Endodermal cell (in vitro differentiated cells): ENCODE measurements around the gene CLDN3. TPM values are rescaled to one million over a fixed set of nuclear protein-coding genes. Genes with fewer than 3 reads are reported as not detected.
A peak's percentile ranks its signal among the peaks of the same experiment; 100 is the strongest.

Experiments
- DNase-seq: peaks from one replicate; pipeline ENCODE4 v3.0.0-alpha.2; 2017
- H3K27ac ChIP-seq: 2 replicates; pipeline ENCODE4 v1.5.1; 2013; ENCODE audit warnings: mild to moderate bottlenecking, low read depth, low read length, moderate library complexity
- H3K27me3 ChIP-seq: 2 replicates; pipeline ENCODE4 v1.6.1; 2013; ENCODE audit warnings: mild to moderate bottlenecking, low read length, moderate library complexity; ENCODE audit not compliant: insufficient read depth, control insufficient read depth, poor library complexity, severe bottlenecking
- H3K36me3 ChIP-seq: 2 replicates; pipeline ENCODE4 v1.7.0; 2013; ENCODE audit warnings: mild to moderate bottlenecking, low read length, moderate library complexity; ENCODE audit not compliant: control insufficient read depth, insufficient read depth
- H3K4me1 ChIP-seq: one replicate; pipeline ENCODE4 v1.7.0; 2013; ENCODE audit warnings: low read length; ENCODE audit not compliant: control insufficient read depth, insufficient read depth
- H3K4me3 ChIP-seq: 2 replicates; pipeline ENCODE4 v1.5.1; 2013; ENCODE audit warnings: mild to moderate bottlenecking, low read length, moderate library complexity
- H3K9ac ChIP-seq: 2 replicates; pipeline ENCODE4 v1.6.1; 2013; ENCODE audit warnings: mild to moderate bottlenecking, low read length, moderate library complexity; ENCODE audit not compliant: poor library complexity, severe bottlenecking; ENCODE audit errors: extremely low read depth
- H3K9me3 ChIP-seq: 2 replicates; pipeline ENCODE4 v1.6.1; 2013; ENCODE audit warnings: mild to moderate bottlenecking, low read length, moderate library complexity; ENCODE audit not compliant: control insufficient read depth
- H3K27ac Mint-ChIP-seq: 2 replicates; pipeline ENCODE4 v1.8.0; 2020; ENCODE audit warnings: mixed read lengths
- H3K27me3 Mint-ChIP-seq: 2 replicates; pipeline ENCODE4 v1.8.0; 2021; ENCODE audit warnings: mild to moderate bottlenecking, mixed read lengths; ENCODE audit not compliant: insufficient read depth
- H3K36me3 Mint-ChIP-seq: 2 replicates; pipeline ENCODE4 v1.8.0; 2020; ENCODE audit warnings: low read depth, mixed read lengths
- H3K4me1 Mint-ChIP-seq: 2 replicates; pipeline ENCODE4 v1.8.0; 2020; ENCODE audit warnings: mixed read lengths
- H3K4me3 Mint-ChIP-seq: 2 replicates; pipeline ENCODE4 v1.8.0; 2020; ENCODE audit warnings: mild to moderate bottlenecking, moderate library complexity, mixed read lengths
- H3K9me3 Mint-ChIP-seq: 2 replicates; pipeline ENCODE4 v1.8.0; 2020; ENCODE audit warnings: mild to moderate bottlenecking, mixed read lengths
- WGBS, 2 experiments: methylation state at CpG; one replicate each; pipeline versions ENCODE4 v1.1.5 to v1.1.7; 2013; ENCODE audit warnings: missing lambda C conversion rate in 2 of 2, mixed read lengths in 1 of 2; ENCODE audit not compliant: insufficient coverage in 1 of 2, insufficient read length in 1 of 2; 5-methylcytosine and 5-hydroxymethylcytosine counted together
- total RNA-seq, 2 donors: library from RNA; stranded (reverse); fragmentation: NEBNext Ultra II Directional in 1 of 2; extraction: Animal tissue kit (Norgen Biotek cat#: 25700) in 1 of 2; gene quantifications; 2 replicates in 1 of 2; 3 replicates in 1 of 2; pipeline ENCODE4 v1.2.1, GENCODE V29; 2021
- TF ChIP-seq, protein P1 (sequence below): fragments of 200-600 bp; sonication (generic); conservative IDR thresholded peaks from 2 replicates; pipeline ENCODE4 v1.5.0; 2021; ENCODE audit warnings: antibody characterized with exemption, mild to moderate bottlenecking

Gene CLDN3
- total RNA-seq, 2 donors from 2014 or later = 20.7 to 47.0 TPM

DNA sequence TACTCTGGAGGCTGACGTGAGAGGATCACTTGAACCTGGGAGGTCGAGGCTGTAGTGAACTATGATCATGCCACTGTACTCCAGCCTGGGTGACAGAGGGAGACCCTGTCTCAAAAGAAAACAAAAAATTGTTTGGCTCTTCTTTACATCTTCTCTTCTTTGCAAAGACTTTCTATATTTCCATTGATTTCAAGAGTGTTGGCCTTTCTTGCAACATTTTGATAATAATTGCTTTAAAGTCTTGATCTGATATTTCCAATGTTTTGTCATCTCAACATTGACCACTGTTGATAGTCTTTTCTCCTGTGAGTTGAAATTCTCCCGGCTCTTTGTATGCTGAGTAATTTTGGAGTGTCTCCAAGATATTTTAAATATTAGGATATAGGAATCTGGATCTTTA, 42.9 kb upstream of the CLDN3 start:
- no peak for DNase-seq
- Mint-ChIP-seq H3K9me3 (no peaks in the 10 kb centered on the region), H3K36me3 (no peaks in the 10 kb centered on the region), H3K4me3 (no peak overlapping the region), H3K4me1 (no peaks in the 10 kb centered on the region), H3K27me3 (peaks cover 2% of the 10 kb centered on the region), H3K27ac (no peak overlapping the region)
- whole genome bisulfite sequencing, 2 experiments = 83 to 92% methylated on average over 2 to 3 of the region's 3 CpGs
- no peak overlapping the region for H3K9ac ChIP-seq
- no peak overlapping the region for H3K4me3 ChIP-seq
- H3K4me1 ChIP-seq = no peaks in the 10 kb centered on the region
- no peaks in the 10 kb centered on the region for H3K9me3 ChIP-seq
- H3K36me3 ChIP-seq = no peaks in the 10 kb centered on the region
- H3K27me3 ChIP-seq = no peaks in the 10 kb centered on the region
- H3K27ac ChIP-seq = no peak overlapping the region
- TF ChIP-seq, protein P1, sequence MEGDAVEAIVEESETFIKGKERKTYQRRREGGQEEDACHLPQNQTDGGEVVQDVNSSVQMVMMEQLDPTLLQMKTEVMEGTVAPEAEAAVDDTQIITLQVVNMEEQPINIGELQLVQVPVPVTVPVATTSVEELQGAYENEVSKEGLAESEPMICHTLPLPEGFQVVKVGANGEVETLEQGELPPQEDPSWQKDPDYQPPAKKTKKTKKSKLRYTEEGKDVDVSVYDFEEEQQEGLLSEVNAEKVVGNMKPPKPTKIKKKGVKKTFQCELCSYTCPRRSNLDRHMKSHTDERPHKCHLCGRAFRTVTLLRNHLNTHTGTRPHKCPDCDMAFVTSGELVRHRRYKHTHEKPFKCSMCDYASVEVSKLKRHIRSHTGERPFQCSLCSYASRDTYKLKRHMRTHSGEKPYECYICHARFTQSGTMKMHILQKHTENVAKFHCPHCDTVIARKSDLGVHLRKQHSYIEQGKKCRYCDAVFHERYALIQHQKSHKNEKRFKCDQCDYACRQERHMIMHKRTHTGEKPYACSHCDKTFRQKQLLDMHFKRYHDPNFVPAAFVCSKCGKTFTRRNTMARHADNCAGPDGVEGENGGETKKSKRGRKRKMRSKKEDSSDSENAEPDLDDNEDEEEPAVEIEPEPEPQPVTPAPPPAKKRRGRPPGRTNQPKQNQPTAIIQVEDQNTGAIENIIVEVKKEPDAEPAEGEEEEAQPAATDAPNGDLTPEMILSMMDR = no peak

DNA sequence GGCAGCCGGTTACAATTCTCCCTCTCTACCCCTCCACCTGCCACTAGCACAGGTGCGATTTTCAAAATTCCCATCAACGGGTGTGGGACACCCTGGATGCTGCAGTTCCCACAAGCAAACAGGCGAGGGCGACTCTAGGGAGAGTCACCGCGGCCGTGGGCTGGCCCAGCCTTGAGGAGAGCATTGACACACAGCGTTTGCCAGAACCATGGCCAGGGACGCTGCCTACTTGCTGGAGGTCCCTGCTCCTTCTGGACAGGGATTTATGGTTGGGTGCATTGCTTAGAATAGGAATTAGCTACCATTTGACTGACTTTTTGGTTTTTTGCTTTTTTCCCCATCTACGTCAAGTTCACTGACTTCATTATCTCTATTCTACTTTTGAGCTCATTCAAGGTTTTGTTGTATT, 41.7 kb upstream of the CLDN3 start:
- no peak overlapping the region for H3K4me3 Mint-ChIP-seq

DNA sequence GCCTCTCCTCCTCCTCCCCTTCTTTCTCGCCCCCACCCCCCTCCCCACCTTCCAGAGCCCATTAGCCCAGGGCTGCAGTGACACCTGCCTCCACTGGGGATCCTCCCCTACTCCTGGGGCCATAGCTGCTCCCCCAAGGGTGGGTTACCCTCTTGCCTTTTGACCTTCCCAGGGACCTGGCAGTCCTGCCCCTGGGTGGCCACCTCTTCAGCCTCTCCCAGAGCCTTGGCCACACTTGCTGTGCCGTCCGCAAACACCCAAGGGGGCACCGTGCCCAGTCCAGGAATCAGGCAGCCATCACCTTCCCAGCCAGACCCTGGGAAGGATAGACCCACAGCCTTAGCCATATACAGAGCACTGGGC, 40.9 kb upstream of the CLDN3 start:
- Histone ChIP-seq H3K36me3 (no peaks in the 10 kb centered on the region), H3K9ac (no peak overlapping the region), H3K4me3 (no peak overlapping the region), H3K9me3 (no peaks in the 10 kb centered on the region), H3K27me3 (no peaks in the 10 kb centered on the region), H3K4me1 (no peaks in the 10 kb centered on the region), H3K27ac (no peak overlapping the region)
- peak; percentile 70 for DNase-seq
- TF ChIP-seq, protein P1 = peak; percentile 52
- H3K4me3 Mint-ChIP-seq = no peak overlapping the region
- no peaks in the 10 kb centered on the region for H3K36me3 Mint-ChIP-seq
- H3K27ac Mint-ChIP-seq = no peak overlapping the region
- no peaks in the 10 kb centered on the region for H3K9me3 Mint-ChIP-seq
- peaks cover 2% of the 10 kb centered on the region for H3K27me3 Mint-ChIP-seq
- H3K4me1 Mint-ChIP-seq = no peaks in the 10 kb centered on the region
- WGBS, 2 experiments = 62 to 85% methylated on average over 3 to 4 of the region's 4 CpGs

More for the DNA sequence above, 41.7 kb upstream of the CLDN3 start:
- Histone ChIP-seq H3K27me3 (no peaks in the 10 kb centered on the region), H3K4me1 (no peaks in the 10 kb centered on the region), H3K9ac (no peak overlapping the region), H3K4me3 (no peak overlapping the region), H3K36me3 (no peaks in the 10 kb centered on the region), H3K9me3 (no peaks in the 10 kb centered on the region), H3K27ac (no peak overlapping the region)
- Mint-ChIP-seq H3K4me1 (no peaks in the 10 kb centered on the region), H3K27me3 (peaks cover 2% of the 10 kb centered on the region), H3K27ac (no peak overlapping the region), H3K36me3 (no peaks in the 10 kb centered on the region), H3K9me3 (no peaks in the 10 kb centered on the region)
- WGBS, 2 experiments = 3 to 8% methylated on average over 7 to 10 of the region's 11 CpGs
- peak; percentile 96 for DNase-seq
- TF ChIP-seq, protein P1 = peak; percentile 88
